ENCODE measurements around the gene ABCA6. TPM values are rescaled to one million over a fixed set of nuclear protein-coding genes. Genes with fewer than 3 reads are reported as not detected.

ABCA6 gene
- total RNA-seq, 1 donor = 30.4 TPM

DNA sequence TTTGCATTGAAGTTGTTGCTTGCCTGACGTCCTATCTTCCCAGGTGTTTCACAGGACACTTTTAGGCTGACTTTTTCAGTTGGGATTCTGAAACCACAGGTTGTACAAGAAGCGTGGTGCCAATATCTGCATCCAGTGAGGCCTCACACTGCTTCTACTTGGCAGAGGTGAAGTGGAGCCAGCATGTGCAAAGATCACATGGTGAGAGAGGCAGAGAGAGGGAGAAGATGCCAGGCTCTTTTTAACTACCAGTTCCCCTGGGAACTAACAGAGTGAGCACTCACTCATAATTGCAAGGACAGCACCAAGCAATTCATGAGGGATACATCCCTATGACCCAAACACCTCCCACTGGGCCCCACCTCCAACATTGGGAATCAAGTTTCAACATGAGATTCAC lies 5.8 kb upstream of the ABCA6 start:
- Histone ChIP-seq H3K4me2 (ENCODE audit: insufficient read depth, low read length) (no peak overlapping the region), H3K79me2 (ENCODE audit: insufficient read depth, low read length) (no peaks in the 10 kb centered on the region), H3K36me3 (ENCODE audit: insufficient read depth, low read length) (no peaks in the 10 kb centered on the region), H3K27ac (ENCODE audit: low read depth, low read length) (no peak overlapping the region), H3K4me3 (ENCODE audit: insufficient read depth, low read length) (no peak overlapping the region), H3K9me3 (ENCODE audit: low read depth, low read length) (no peaks in the 10 kb centered on the region), H3K27me3 (ENCODE audit: insufficient read depth, low read length) (no peaks in the 10 kb centered on the region), H4K20me1 (ENCODE audit: insufficient read depth, low read length) (no peaks in the 10 kb centered on the region), H3K4me1 (ENCODE audit: insufficient read depth, low read length) (peaks cover 9% of the 10 kb centered on the region), H2AFZ (ENCODE audit: low read length) (peak overlapping the region; percentile 7)
- DNase-seq (ENCODE audit: insufficient read length, low spot score, missing footprints) = no peak
- TF ChIP-seq, protein P1, sequence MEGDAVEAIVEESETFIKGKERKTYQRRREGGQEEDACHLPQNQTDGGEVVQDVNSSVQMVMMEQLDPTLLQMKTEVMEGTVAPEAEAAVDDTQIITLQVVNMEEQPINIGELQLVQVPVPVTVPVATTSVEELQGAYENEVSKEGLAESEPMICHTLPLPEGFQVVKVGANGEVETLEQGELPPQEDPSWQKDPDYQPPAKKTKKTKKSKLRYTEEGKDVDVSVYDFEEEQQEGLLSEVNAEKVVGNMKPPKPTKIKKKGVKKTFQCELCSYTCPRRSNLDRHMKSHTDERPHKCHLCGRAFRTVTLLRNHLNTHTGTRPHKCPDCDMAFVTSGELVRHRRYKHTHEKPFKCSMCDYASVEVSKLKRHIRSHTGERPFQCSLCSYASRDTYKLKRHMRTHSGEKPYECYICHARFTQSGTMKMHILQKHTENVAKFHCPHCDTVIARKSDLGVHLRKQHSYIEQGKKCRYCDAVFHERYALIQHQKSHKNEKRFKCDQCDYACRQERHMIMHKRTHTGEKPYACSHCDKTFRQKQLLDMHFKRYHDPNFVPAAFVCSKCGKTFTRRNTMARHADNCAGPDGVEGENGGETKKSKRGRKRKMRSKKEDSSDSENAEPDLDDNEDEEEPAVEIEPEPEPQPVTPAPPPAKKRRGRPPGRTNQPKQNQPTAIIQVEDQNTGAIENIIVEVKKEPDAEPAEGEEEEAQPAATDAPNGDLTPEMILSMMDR (IDR thresholded peaks at IDR 0.05; ENCODE audit: extremely low read depth, low read depth, low read length) = no peak

DNA sequence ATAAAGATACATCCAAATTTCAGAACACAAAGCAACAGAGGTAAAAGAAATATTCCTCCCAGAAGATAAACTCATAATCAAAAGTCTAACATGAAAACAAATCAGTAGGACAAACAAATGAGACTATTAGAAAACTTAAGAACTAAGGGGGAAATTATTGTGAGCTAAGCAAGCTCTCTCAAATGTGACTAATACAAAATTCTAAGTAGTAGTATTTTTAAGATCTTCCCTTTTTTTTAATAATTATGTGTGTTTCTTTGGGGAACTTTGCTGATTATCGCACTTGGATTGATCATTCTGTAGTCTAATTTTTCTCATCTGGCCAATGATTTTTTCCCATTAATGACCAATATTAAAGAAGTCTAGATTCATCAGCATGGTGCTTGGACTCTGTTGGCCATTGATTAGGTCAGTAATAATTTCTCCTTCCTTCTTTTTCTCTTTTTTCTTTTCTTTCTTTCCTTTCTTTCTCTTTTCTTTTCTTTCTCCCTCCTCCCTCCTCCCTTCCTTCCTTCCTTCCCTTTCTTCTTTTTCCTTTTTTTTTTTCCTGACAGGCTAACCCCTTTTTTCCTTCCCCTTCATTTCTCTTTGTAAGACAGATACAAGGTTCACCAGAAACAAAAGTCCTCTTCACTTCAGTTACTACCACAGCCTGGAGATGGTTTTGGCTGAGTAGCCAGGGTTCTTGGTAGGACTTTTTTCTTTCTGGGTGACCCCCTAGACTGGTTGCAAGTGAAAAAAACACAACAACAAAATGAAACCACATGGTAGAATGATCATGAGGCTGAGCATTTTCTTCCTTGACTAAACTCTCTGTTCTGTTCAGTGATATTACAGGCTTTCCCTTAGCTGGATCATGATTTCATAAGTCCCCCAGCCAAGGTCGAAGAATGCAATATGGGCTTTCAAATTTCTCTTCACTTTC lies 2.9 kb upstream of the ABCA6 start:
- Histone ChIP-seq H3K4me1 (ENCODE audit: insufficient read depth, low read length) (peaks cover 17% of the 10 kb centered on the region), H3K27me3 (ENCODE audit: insufficient read depth, low read length) (no peaks in the 10 kb centered on the region), H3K36me3 (ENCODE audit: insufficient read depth, low read length) (no peaks in the 10 kb centered on the region), H3K4me3 (ENCODE audit: insufficient read depth, low read length) (no peak overlapping the region), H4K20me1 (ENCODE audit: insufficient read depth, low read length) (no peaks in the 10 kb centered on the region), H3K27ac (ENCODE audit: low read depth, low read length) (no peak overlapping the region), H3K4me2 (ENCODE audit: insufficient read depth, low read length) (no peak overlapping the region), H3K9me3 (ENCODE audit: low read depth, low read length) (no peaks in the 10 kb centered on the region), H3K79me2 (ENCODE audit: insufficient read depth, low read length) (no peaks in the 10 kb centered on the region), H2AFZ (ENCODE audit: low read length) (peak overlapping the region; percentile 21)
- no peak for DNase-seq (ENCODE audit: insufficient read length, low spot score, missing footprints)
- TF ChIP-seq, protein P1 (IDR thresholded peaks at IDR 0.05; ENCODE audit: extremely low read depth, low read depth, low read length) = no peak

- H2AFZ ChIP-seq (ENCODE audit: low read length) = peak overlapping the region; percentile 10
- TF ChIP-seq, protein P1 (IDR thresholded peaks at IDR 0.05; ENCODE audit: extremely low read depth, low read depth, low read length) = no peak
These were observed 2.1 kb upstream of the ABCA6 start for GRCh38 chr17:69143683-69144231.

DNA sequence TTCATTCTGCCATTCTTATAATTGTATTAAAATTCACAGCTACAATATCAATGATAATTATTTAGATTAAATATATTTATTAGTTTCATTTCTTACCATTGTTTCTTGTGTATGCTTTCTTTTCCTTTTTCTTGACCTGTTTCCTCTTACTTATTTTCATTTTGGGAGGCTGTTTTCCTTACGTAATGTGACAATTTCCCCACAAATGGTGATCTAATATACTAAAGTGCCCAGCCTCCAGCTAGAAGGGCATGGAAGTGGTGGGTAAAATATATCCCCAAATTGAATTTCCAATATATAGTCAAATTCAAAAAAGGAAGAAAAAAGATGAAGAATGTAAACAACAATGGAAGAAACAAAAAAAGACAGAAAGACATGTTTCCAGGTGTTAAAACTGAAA lies 1.5 kb upstream of the ABCA6 start:
- Histone ChIP-seq H3K27me3 (ENCODE audit: insufficient read depth, low read length) (no peaks in the 10 kb centered on the region), H2AFZ (ENCODE audit: low read length) (peak overlapping the region; percentile 10), H3K4me1 (ENCODE audit: insufficient read depth, low read length) (peaks cover 17% of the 10 kb centered on the region), H3K27ac (ENCODE audit: low read depth, low read length) (no peak overlapping the region), H3K4me2 (ENCODE audit: insufficient read depth, low read length) (no peak overlapping the region), H3K4me3 (ENCODE audit: insufficient read depth, low read length) (no peak overlapping the region), H3K79me2 (ENCODE audit: insufficient read depth, low read length) (no peaks in the 10 kb centered on the region), H3K9me3 (ENCODE audit: low read depth, low read length) (no peaks in the 10 kb centered on the region), H4K20me1 (ENCODE audit: insufficient read depth, low read length) (no peaks in the 10 kb centered on the region), H3K36me3 (ENCODE audit: insufficient read depth, low read length) (no peaks in the 10 kb centered on the region)
- no peak for DNase-seq (ENCODE audit: insufficient read length, low spot score, missing footprints)
- TF ChIP-seq, protein P1 (IDR thresholded peaks at IDR 0.05; ENCODE audit: extremely low read depth, low read depth, low read length) = no peak

More at GRCh38 chr17:69143683-69144231, 2.1 kb upstream of the ABCA6 start:
- no peak overlapping the region for H3K4me2 ChIP-seq (ENCODE audit: insufficient read depth, low read length)
- H3K79me2 ChIP-seq (ENCODE audit: insufficient read depth, low read length) = no peaks in the 10 kb centered on the region
- H3K4me1 ChIP-seq (ENCODE audit: insufficient read depth, low read length) = peaks cover 17% of the 10 kb centered on the region
- H4K20me1 ChIP-seq (ENCODE audit: insufficient read depth, low read length) = no peaks in the 10 kb centered on the region
- no peak overlapping the region for H3K27ac ChIP-seq (ENCODE audit: low read depth, low read length)
- no peaks in the 10 kb centered on the region for H3K9me3 ChIP-seq (ENCODE audit: low read depth, low read length)
- no peaks in the 10 kb centered on the region for H3K36me3 ChIP-seq (ENCODE audit: insufficient read depth, low read length)
- DNase-seq (ENCODE audit: insufficient read length, low spot score, missing footprints) = no peak
- no peaks in the 10 kb centered on the region for H3K27me3 ChIP-seq (ENCODE audit: insufficient read depth, low read length)
- no peak overlapping the region for H3K4me3 ChIP-seq (ENCODE audit: insufficient read depth, low read length)

Data from osteoblast (primary cell).